NOMO-1 treated with DMSO at 0.1 percent for 48 hours (cell line): ENCODE results near the gene ZC2HC1B.
"Not testable (repeated sequence)": the region's sequence is repeated elsewhere in the genome, so short reads cannot be mapped to it uniquely, and the experiment has no call there.

ENCODE experiments used
- DNase-seq: peaks from one replicate; lab custom pipeline; 2025; ENCODE audit not compliant: unreplicated experiment; lab: John Stamatoyannopoulos, UW

ZC2HC1B gene

GRCh38 chr6:143867236-143867635 is 3.0 kb downstream of the ZC2HC1B start:
- DNase-seq, result no peak

GRCh38 chr6:143868808-143869207 is 4.5 kb downstream of the ZC2HC1B start:
- DNase-seq, result not testable (repeated sequence)

GRCh38 chr6:143871202-143871730 is 7.0 kb downstream of the ZC2HC1B start:
- not testable (repeated sequence) for DNase-seq

GRCh38 chr6:143872201-143872600 is 7.9 kb downstream of the ZC2HC1B start:
- peak; percentile 49 for DNase-seq

- DNase-seq, result not testable (repeated sequence)
Measured at GRCh38 chr6:143873600-143873999, 9.3 kb downstream of the ZC2HC1B start.

- not testable (repeated sequence) for DNase-seq
Measured at GRCh38 chr6:143874503-143874902, 10.2 kb downstream of the ZC2HC1B start.

GRCh38 chr6:143877584-143878271 is 13.5 kb downstream of the ZC2HC1B start:
- no peak for DNase-seq

- no peak for DNase-seq
Measured at GRCh38 chr6:143878272-143878760, 14.0 kb downstream of the ZC2HC1B start.

- DNase-seq, result no peak
Measured at GRCh38 chr6:143880412-143880811, 16.1 kb downstream of the ZC2HC1B start.

GRCh38 chr6:143882401-143882930 is 18.2 kb downstream of the ZC2HC1B start:
- no peak for DNase-seq

- no peak for DNase-seq
Measured at GRCh38 chr6:143884216-143884900, 20.1 kb downstream of the ZC2HC1B start.

GRCh38 chr6:143885116-143885515 is 20.8 kb downstream of the ZC2HC1B start:
- DNase-seq, result no peak

GRCh38 chr6:143894655-143895054 is 30.4 kb downstream of the ZC2HC1B start:
- DNase-seq, result no peak

- DNase-seq, result peak; percentile 36
Measured at GRCh38 chr6:143896126-143896860, 32.0 kb downstream of the ZC2HC1B start.

- DNase-seq, result no peak
Measured at GRCh38 chr6:143900358-143900757, 36.1 kb downstream of the ZC2HC1B start.

GRCh38 chr6:143901885-143902750 is 37.8 kb downstream of the ZC2HC1B start:
- no peak for DNase-seq

- no peak for DNase-seq
Measured at GRCh38 chr6:143902827-143903226, 38.6 kb downstream of the ZC2HC1B start.

GRCh38 chr6:143911028-143911427 is 46.8 kb downstream of the ZC2HC1B start:
- DNase-seq, result no peak

GRCh38 chr6:143912671-143913070 is 48.4 kb downstream of the ZC2HC1B start:
- DNase-seq, result no peak

GRCh38 chr6:143917026-143917425 is 52.8 kb downstream of the ZC2HC1B start:
- not testable (repeated sequence) for DNase-seq
